C1 segment of cervical spinal cord (tissue), 14 donors: ENCODE data around the gene CNOT6L.

Source experiments
- DNase-seq, 14 donors: peaks; one replicate each; lab custom pipeline; 2025; lab: John Stamatoyannopoulos, UW

Gene CNOT6L

GRCh38 chr4:77820649-77821561, 1.7 kb upstream of the CNOT6L start:
- peak in 7 of 14 donors; percentile 2 to 56 (median 22) for DNase-seq

- DNase-seq = peak; percentile 54 to 91 (median 88)
Measured at GRCh38 chr4:77819843-77820648, 878 bp upstream of the CNOT6L start.

GRCh38 chr4:77819404-77819842, 255 bp upstream of the CNOT6L start:
- peak in 7 of 14 donors; percentile 46 to 74 (median 62) for DNase-seq

GRCh38 chr4:77818073-77818601, 1.0 kb downstream of the CNOT6L start:
- peak in 13 of 14 donors; percentile 0 to 68 (median 48) for DNase-seq

GRCh38 chr4:77817304-77818072, 1.7 kb downstream of the CNOT6L start:
- DNase-seq = peak in 1 of 14 donors; percentile 34

GRCh38 chr4:77816546-77816945, 2.6 kb downstream of the CNOT6L start:
- DNase-seq = no peak

- DNase-seq = no peak
Measured at GRCh38 chr4:77815636-77816035, 3.5 kb downstream of the CNOT6L start.

- DNase-seq = no peak
Measured at GRCh38 chr4:77805840-77806239, 13.3 kb downstream of the CNOT6L start.

- no peak for DNase-seq
Measured at GRCh38 chr4:77804471-77804870, 14.7 kb downstream of the CNOT6L start.

GRCh38 chr4:77802402-77802801, 16.8 kb downstream of the CNOT6L start:
- no peak for DNase-seq

GRCh38 chr4:77801260-77801608, 17.9 kb downstream of the CNOT6L start:
- no peak for DNase-seq

GRCh38 chr4:77800483-77801259, 18.5 kb downstream of the CNOT6L start:
- no peak for DNase-seq

GRCh38 chr4:77800077-77800476, 19.1 kb downstream of the CNOT6L start:
- no peak for DNase-seq

GRCh38 chr4:77798385-77798784, 20.8 kb downstream of the CNOT6L start:
- DNase-seq = no peak

- no peak for DNase-seq
Measured at GRCh38 chr4:77797239-77797638, 21.9 kb downstream of the CNOT6L start.

- DNase-seq = no peak
Measured at GRCh38 chr4:77795326-77795725, 23.8 kb downstream of the CNOT6L start.

GRCh38 chr4:77790146-77790545, 29.0 kb downstream of the CNOT6L start:
- no peak for DNase-seq

- DNase-seq = no peak
Measured at GRCh38 chr4:77788990-77789389, 30.2 kb downstream of the CNOT6L start.

GRCh38 chr4:77787969-77788368, 31.2 kb downstream of the CNOT6L start:
- no peak for DNase-seq

- no peak for DNase-seq
Measured at GRCh38 chr4:77785669-77786068, 33.5 kb downstream of the CNOT6L start.

- DNase-seq = no peak
Measured at GRCh38 chr4:77783895-77784294, 35.3 kb downstream of the CNOT6L start.
